NCI-H2171 (cell line): ENCODE measurements around the gene KIF3B.
"Not testable (repeated sequence)": the region's sequence is repeated elsewhere in the genome, so short reads cannot be mapped to it uniquely, and the experiment has no call there.

Experiments
- DNase-seq: peaks from one replicate; lab custom pipeline; 2025; lab: John Stamatoyannopoulos, UW

Gene KIF3B

DNA sequence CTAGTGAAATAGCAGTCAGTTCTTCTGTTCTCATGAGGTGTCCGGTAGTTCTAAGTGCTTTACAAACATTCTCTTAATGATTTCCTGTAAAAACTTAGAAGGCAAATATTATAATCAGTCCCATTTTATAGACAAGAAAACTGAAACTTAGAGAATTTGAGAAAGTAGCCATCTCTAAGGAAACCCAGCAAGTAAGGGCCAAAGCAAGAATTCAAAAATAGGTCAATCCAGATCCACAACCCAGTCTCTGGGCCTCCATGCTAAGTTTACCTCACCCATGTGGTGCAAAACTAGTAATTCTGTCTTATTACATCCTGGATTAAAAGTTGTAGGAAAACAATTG is 53.1 kb downstream of the KIF3B start:
- no peak for DNase-seq

DNA sequence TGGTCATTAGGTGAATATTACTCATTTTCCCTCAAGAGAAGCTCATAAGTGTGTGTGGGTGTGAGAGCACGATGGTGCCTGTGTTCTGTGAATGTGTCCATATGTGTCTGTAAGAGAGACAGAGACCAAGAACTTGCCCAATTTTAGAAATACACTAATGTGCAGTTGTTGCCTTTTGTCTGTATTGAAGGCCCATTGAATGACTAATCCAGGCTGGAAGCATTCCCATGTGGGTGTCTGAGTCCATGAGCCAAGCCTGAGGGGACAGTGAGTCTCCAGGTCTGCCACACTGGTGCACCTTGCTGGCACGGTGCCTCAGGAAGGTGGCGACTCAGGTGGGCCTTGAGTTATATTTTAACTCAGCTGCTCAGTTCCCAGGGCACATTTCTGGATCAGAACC is 55.2 kb downstream of the KIF3B start:
- no peak for DNase-seq

DNA sequence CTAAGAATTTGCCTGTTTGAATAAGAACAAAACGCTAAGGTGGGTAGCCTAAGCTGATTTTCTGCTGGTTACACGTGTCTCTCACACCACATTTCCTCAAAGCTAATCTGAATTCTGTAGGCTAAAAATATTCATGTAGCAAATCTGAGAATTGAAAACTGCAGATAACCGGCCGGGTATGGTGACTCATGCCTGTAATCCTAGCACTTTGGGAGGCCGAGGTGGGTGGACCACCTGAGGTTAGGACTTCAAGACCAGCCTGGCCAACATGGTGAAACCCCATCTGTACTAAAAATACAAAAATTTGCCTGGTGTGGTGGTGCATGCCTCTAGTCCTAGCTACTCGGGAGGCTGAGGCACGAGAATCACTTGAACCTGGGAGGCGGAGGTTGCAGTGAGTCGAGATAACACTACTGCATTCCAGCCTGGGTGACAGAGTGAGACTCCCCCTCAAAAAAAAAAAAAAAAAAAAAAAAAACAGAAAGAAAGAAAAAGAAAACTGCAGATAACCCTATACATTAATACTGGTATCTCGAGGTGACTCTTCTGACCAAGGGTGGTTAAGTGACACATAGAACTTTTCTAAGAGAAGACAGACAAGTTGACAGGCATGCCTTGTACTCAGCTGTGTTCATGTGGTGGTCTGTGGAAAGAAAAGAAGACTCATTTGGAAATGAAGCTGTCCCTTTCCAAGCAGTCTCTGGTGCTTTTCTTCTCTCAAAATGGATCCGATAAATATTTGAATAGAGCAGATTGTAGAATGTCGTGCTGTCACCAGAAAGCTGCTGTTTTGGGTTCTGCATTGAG is 55.9 kb downstream of the KIF3B start:
- DNase-seq = no peak

DNA sequence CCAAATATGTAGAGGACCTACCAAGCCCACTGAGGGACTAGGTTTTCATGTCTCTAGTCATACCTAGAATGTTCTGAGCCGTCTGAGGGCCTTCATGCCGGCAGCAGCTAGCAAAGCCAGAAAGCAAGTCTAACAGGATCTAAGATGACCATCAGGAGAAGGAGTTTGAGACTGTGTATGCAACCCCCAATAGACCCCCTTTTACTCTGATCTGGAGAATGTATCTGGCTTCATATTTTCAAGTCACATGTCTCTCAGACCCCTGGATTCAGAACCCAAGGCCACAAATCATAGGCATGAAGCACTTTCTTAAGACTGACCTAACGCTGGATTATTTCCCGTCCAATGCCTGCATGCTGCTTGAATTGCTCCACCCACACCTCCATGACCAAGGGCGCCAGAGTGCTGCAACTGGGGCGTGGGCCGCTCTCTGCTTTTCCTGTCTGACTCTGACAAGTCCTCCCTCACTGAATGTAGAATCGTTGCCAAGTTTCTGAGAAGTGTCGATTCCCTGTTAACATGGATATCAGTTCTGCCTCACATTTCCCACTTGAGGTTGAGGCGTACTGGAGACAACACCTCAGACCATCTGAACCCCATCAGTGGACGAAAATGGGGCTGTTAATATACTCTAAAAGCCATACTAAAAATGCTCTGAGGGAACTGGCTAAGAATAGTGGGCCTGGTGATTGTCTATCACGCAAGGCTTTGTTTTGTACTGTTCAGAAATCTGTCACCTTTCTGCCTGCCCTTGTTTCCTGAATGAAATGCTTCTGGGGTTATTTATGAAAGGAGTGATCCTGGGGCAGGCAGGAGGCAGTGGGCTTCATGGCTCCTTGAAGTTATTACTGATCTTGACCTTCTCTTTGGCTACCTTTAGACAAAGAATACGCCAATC is 56.8 kb downstream of the KIF3B start:
- DNase-seq = no peak

DNA sequence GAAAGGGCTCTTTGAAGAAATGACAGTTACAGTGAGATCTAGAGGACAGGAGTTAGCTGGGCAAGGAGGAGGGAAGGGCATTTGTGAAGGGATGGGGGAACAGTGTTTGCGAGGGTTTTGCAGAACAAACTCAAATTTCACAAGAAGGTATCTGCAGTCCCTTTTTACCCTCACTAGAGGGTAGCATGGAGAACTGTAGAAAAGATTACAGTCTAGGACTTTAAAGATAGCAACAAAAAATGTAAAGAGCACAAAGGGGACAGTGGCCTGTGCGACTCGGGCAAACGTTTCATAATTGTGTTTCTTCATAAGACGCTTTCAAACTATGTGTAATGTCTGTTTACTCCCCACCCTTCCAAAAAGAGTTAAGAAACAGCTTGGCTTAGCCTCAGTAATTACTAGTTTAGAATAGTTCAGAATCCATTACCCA is 59.5 kb downstream of the KIF3B start:
- no peak for DNase-seq

DNA sequence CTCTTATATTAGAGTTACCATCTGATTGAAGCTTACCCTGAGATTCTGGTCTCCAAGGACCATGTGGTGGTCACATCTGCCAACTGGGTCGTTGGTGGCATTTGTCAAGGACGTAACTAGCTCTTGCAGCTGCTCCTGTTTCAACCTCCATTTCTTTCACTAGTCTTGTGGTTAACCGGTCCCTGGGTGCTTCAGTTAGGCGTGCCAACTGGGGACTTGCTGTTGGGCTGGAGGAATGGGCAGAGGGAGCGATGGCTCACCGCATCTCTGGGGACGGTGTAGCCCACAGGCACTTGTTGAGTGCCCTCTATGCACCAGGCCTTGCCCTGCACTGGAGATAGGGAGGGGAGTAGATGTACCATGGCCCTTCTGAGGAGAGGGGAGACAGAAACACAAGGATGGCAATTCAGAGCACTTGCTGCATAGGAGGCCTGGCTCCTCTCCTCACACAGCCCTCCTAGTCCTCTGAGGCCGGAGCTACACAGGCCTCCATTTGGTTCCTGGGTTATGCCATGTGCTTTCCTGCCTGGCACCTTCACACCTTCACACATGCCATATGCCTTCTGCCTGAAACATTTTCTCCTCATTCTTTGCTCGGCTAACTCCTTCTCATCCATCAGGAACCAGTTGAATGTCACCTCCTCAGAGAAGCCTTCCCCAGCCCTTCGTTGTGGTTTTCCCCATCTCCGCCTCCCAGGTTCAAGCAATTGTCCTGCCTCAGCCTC is 60.6 kb downstream of the KIF3B start:
- no peak for DNase-seq

DNA sequence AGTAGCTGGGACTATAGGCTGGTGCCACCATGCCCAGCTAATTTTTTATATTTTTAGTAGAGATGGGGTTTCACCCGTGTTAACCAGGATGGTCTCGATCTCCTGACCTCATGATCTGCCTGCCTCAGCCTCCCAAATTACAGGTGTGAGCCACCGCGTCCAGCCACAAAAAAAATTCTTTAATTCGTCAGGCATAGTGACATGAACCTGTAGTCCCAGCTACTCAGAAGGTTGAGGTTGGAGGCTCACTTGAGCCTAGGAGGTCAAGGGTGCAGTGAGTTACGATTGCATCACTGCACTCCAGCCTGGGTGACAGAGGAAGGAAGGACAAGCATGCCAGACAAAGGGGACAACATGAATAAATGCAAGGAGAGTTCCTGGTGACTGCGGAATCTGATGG is 61.2 kb downstream of the KIF3B start:
- DNase-seq = no peak

DNA sequence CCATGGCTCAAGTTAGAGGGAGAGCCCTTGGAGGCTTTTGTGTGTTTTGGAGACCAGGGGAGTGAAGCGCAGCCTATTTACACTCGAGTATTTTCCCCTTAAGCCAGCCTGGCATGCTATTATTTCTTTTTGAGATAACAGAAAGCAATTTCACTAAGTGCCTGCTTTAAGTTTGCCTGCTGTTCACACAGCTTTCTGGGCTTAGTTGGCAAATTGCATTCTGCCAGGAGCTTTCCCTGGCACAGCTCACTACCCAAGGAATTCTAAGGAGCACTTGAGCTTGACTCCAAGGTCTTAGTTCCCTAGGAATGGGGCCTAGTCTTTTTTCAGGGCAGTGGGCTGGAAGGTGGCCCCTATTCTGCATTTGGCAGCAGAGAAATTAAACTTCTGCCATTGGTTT is 61.7 kb downstream of the KIF3B start:
- no peak for DNase-seq

DNA sequence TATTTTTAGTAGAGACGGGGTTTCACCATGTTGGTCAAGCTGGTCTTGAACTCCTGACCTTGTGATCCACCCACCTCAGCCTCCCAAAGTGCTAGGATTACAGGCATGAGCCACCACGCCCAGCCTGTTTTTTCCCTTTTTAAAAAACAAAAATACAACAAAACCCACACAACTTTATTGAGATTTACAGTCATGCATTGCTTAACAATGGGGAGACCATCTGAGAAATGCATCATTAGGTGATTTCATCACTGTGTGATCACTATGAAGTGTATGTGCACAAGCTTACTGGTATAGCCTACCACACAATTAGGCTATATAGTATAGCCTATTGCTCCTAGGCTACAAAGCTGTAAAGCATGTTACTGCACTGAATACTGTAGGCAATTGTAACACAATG is 63.6 kb downstream of the KIF3B start:
- DNase-seq = not testable (repeated sequence)

DNA sequence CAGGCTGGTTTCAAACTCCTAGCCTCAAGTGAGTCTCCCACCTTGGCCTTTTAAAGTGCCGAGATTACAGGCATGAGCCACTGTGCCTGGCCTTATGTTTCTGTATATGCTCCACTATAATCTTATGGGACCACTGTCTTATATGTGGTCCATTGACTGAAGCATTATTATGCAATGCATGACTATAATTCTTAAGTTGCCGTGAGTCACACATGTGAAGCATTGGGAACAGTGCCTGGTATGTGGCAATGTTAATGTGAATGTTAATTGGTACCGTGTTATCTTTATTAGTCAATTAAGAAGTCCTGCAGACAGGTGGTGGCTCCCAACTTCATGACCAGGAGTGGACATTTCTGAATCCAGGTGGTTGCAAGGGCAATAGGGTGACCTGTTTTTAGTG is 66.0 kb downstream of the KIF3B start:
- DNase-seq = no peak

DNA sequence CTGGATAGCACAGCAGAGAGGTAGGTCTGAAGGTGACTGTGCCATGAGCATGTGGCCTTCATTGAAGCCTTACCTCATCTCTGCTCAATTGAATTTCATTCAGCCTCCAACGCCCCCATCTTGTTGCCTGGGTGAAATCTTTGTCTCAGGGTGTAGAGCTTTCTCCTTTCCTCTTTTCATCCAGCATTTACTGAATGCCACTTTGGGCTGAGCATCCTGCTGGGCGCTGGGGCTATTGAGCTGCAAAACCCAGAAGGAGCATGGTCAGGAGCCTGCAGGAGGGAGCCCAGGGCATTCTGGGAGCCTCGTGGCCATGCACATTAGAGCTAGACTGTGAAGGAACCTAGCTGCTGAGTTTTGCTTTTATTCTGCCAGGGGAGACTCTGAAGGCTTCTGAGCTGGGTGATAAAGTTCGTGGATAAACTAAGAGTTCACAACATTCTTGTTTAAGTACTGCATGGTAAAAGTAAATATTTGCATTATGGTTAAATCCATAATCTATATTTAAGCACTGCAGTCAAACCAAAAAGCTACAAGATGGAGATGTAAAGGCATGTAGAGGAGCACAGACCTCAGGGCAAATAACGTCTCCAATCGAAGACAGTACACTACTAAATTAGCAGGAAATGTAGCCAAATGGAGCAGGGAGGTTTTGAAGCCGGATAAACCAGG is 67.5 kb downstream of the KIF3B start:
- no peak for DNase-seq

DNA sequence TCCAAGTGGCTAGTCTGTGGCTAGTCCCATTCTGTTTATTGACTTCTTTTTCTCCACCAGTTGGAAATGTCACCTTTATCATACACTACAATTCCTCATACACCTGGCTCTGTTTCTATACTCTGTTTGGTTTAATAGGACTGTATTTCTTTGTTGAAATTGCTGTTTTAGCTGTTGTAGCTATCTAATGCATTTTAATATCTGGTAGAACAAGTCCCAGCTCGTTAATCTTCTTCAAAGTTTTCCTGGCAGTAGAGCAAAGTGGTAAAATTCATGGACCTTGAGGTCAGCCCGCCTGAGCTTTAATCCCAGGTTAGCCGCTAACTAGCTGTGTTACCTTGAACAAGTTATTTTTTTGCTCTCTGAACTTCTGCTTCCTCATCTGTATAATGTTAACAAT is 70.8 kb downstream of the KIF3B start:
- no peak for DNase-seq

DNA sequence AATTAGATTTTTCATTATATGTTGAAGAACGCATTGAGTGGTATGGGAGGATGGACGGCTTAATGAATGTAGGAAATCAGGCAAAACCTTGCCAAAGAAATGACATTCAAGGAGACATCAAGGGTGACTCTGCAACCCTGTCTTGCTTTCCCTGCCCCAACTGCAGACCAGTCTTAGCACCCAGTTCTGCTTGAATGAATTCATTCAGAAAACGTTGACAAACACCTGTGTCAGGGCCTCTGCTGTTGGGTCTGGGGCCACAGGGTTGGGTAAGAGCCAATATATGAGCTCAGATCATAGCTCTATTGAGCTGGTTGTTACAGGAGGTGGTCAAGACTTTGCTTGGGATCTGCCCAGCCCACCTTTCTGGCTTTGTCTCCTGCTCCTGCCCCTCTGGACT is 73.0 kb downstream of the KIF3B start:
- DNase-seq = no peak

DNA sequence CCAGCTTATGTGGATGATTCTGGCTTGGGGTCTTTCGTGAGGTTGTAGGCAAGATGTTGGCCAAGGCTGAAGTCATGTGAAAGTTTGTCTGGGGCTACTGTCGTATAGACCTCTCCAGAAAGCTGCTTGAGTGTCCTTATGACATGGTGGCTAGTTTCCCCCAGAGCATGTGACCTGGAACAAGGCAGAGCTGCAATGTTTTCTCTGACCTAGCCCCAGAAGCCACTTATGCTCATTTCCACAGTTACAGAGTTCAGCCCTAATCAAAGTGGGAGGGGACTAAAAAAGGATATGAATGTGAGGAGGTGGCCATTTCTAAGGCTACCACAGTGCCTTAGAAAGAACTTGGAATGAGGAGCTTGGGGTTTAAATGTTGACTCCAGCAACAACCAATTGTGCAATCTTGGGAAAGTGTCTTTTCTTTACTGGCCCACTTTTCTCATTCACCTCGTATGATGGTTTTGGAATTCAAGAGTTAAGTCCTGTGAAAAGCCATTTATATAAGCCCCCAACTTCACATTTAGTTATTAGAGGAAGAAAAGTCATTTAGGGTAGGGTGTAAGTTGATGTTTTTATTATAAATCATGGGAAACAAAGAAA is 74.8 kb downstream of the KIF3B start:
- no peak for DNase-seq

DNA sequence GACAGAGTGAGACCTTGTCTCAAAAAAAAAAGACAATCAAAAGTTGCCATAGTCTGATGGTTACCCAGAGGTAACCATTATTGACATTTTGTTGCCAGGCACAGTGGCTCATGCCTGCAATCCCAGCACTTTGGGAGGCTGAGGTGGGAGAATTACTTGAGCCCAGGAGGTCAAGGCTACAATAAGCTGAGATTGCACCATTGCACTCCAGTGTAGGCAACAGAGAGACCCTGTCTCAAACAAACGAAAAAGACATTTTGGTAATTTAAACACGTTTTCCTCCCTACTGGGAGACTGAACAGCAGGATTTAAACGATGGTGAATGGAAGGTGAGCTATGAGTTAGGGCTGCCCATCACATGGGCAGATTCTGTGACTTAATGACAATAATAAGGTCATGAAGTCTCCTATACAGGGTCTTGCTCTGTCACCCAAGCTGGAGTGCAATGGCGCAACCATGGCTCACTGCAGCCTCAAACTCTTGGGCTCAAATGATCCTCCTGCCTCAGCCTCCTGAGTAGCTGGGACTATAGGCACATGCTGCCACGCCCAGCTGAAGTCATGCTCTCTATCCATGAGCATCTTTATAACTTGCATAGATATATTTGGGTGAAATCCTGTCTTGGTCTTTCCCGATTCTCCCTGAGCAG is 76.5 kb downstream of the KIF3B start:
- no peak for DNase-seq

DNA sequence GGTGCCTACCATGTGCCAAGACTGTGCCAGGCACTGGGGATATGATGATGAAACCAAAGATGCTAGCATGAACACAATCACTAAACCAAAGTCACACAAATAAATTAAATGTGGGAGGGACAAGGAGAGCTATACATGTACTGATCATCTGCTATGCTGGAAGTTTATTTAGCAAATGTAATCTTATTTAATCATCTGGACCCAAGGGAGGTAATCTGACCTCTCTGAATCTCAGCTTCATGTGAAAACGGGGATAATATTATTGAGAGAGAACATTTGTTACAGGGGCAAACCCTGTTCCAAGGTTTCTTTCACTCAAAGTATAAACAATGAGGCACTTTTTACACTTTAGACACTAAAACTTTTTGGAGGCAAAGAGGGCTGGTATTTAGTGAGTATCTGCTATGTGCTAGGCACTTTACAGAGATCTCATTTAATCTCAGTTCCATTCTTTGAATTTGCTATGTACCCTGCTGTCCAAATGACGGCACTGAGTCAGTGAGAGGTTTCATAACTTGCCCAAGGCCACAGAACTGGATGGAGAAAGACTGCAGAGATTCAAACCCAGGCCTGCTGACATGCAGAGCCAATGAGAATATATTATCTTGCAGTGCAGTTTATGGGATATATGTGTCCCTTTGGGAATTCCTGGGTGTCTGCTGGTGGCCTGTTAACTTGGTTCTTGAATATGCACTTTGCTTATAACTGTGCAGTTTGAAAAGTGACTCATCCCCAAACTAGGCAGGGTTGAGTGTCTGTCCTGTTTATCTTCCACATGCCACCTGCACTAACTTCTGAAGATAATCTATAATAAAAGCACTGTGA is 77.4 kb downstream of the KIF3B start:
- DNase-seq = no peak

DNA sequence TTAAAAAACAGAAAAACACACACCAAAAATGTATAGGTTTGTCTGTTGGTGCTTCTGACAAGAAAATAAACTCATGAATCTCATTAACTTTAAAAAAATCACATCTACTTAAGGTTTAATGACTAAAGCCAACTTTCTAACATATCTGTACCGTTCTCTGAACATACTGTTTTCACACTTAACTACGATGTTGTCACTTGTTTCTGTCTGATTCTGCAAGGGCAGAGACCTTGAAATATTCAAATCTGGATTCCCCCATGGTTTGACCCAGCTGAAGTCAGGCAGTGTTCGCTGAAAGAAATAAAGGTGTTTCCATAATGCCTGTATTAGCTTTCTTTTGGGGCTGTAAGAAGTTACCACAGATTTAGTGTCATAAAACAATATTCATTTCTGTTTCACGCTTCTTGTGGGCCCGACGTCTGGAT is 78.0 kb downstream of the KIF3B start:
- DNase-seq = no peak

DNA sequence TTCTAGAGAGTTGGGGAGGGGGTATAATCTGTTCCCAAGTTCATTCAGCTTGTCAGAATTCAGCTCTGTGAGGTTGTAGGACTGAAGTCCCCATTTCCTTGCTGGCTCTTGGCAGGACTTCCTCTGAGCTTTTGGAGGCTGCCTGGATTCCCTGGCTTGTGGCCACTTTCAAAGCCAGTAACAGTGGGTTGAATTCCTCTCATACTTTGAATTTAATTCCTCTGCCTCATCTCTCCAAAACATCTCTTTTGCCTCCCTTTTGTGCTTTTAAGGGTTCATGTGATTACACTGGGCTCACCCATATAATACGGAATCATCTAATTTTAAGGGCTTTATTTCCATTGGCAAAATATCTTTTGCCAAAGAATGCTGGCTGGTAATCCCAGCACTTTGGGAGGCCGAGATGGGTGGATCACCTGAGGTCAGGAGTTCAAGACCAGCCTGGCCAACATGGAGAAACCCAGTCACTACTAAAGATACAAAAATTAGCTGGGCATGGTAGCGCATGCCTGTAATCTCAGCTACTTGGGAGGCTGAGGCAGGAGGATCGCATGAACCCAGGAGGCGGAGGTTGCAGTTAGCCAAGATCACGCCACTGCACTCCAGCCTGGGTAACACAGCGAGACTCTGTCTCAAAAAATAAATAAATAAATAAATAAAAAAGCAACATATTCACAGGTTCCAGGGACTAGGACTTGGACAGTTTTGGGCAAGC is 78.6 kb downstream of the KIF3B start:
- not testable (repeated sequence) for DNase-seq

DNA sequence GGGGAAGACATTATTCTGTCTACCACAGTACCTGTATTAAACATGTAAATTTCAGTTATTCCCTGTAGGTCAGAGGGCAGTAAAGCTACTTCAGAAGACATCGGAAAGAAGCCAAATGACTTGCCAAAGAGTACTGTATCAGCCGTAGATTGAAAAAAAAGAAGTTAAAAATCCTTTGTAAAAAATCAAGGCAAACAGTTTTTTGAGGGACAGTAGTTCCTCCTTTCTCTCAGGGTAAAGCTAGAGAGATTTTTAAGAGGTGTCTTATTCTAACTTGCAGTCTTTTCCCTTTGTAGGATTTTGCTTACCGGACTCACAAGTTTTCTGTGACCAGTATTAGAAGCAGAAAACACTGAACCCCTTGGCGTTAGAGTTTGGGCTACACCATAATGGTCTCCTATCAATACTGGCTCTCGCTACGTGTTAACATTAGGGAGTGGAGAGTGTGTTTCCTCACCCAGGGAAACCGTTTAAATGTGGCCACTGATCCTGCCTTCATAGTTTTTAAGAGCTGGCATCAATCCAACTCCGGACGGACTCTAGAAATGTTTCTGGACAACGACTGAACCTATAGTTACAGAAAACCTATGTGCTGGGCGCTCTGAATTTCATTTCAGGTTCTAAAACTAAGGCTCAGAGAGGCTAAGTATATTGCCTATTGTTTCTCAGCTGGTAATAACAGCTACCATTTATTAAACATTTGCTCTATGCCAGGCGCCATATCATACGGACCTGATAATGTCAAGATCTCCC is 79.3 kb downstream of the KIF3B start:
- no peak for DNase-seq
